Loucy (cell line): Measurements from ENCODE around the gene RAB40B.

ENCODE experiments used
- CTCF ChIP-seq: fragments of 200-600 bp; sonication (generic); conservative IDR thresholded peaks from 2 replicates; pipeline ENCODE4 v1.5.1; 2014; ENCODE audit warnings: mild to moderate bottlenecking, antibody characterized with exemption, low read length
- EZH2phosphoT487 ChIP-seq: fragments of 200-600 bp; IDR thresholded peaks from 2 replicates; pipeline ENCODE4 v1.6.1; 2018; ENCODE audit warnings: antibody characterized with exemption, mild to moderate bottlenecking, moderate library complexity, borderline replicate concordance

DNA sequence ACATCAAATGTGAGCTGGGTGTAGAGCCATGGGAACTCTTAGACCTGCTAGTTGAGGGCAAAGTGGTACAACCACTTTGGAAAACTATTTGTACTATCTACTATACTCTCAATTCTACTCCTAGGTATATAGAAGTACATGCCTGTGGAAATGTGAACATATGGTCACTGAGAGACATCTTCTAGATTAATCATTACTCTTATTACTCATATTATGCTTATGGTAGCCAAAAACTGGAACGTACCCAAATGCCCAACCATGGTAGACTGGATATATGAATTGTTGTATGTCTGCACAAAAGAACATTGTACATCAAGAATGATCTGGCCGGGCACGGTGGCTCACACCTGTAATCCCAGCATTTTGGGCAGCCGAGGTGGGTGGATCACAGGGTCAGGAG is 53.0 kb downstream of the RAB40B start:
- TF ChIP-seq CTCF (no peak), EZH2phosphoT487 (no peak)
